HG03280 (cell line): ENCODE measurements around the gene PITPNC1.
"Not testable (repeated sequence)": the region's sequence is repeated elsewhere in the genome, so short reads cannot be mapped to it uniquely, and the experiment has no call there.

Source experiments
- ATAC-seq: cut with Tn5 transposase; IDR thresholded peaks from one replicate; pipeline ENCODE4 v1.9.1; 2021; ENCODE audit warnings: mild to moderate bottlenecking, moderate library complexity; ENCODE audit not compliant: unreplicated experiment

PITPNC1 gene

GRCh38 chr17:67393809-67394397 is 16.8 kb downstream of the PITPNC1 start:
- ATAC-seq = no peak

- ATAC-seq = no peak
Measured at GRCh38 chr17:67399676-67400075, 22.6 kb downstream of the PITPNC1 start.

- no peak for ATAC-seq
Measured at GRCh38 chr17:67400193-67400592, 23.1 kb downstream of the PITPNC1 start.

- ATAC-seq = no peak
Measured at GRCh38 chr17:67401106-67401505, 24.0 kb downstream of the PITPNC1 start.

GRCh38 chr17:67401598-67402504 is 24.8 kb downstream of the PITPNC1 start:
- no peak for ATAC-seq

GRCh38 chr17:67403065-67403464 is 26.0 kb downstream of the PITPNC1 start:
- no peak for ATAC-seq

- ATAC-seq = no peak
Measured at GRCh38 chr17:67403483-67403882, 26.4 kb downstream of the PITPNC1 start.

GRCh38 chr17:67408455-67408830 is 31.4 kb downstream of the PITPNC1 start:
- ATAC-seq = not testable (repeated sequence)

GRCh38 chr17:67411397-67411796 is 34.3 kb downstream of the PITPNC1 start:
- no peak for ATAC-seq

- ATAC-seq = no peak
Measured at GRCh38 chr17:67412032-67412431, 35.0 kb downstream of the PITPNC1 start.

- ATAC-seq = no peak
Measured at GRCh38 chr17:67412941-67413340, 35.9 kb downstream of the PITPNC1 start.

GRCh38 chr17:67413388-67413787 is 36.3 kb downstream of the PITPNC1 start:
- no peak for ATAC-seq

GRCh38 chr17:67414130-67414529 is 37.0 kb downstream of the PITPNC1 start:
- no peak for ATAC-seq

GRCh38 chr17:67414559-67414958 is 37.5 kb downstream of the PITPNC1 start:
- ATAC-seq = no peak

GRCh38 chr17:67415291-67415690 is 38.2 kb downstream of the PITPNC1 start:
- no peak for ATAC-seq

- ATAC-seq = no peak
Measured at GRCh38 chr17:67417507-67417906, 40.4 kb downstream of the PITPNC1 start.

GRCh38 chr17:67420994-67421393 is 43.9 kb downstream of the PITPNC1 start:
- ATAC-seq = no peak

- ATAC-seq = no peak
Measured at GRCh38 chr17:67421869-67422273, 44.8 kb downstream of the PITPNC1 start.

- not testable (repeated sequence) for ATAC-seq
Measured at GRCh38 chr17:67422296-67422695, 45.2 kb downstream of the PITPNC1 start.

GRCh38 chr17:67422897-67423296 is 45.8 kb downstream of the PITPNC1 start:
- ATAC-seq = no peak

GRCh38 chr17:67425571-67426160 is 48.6 kb downstream of the PITPNC1 start:
- no peak for ATAC-seq

GRCh38 chr17:67427424-67427823 is 50.3 kb downstream of the PITPNC1 start:
- ATAC-seq = no peak
